ENCODE measurements around the gene AP2B1.

DNA sequence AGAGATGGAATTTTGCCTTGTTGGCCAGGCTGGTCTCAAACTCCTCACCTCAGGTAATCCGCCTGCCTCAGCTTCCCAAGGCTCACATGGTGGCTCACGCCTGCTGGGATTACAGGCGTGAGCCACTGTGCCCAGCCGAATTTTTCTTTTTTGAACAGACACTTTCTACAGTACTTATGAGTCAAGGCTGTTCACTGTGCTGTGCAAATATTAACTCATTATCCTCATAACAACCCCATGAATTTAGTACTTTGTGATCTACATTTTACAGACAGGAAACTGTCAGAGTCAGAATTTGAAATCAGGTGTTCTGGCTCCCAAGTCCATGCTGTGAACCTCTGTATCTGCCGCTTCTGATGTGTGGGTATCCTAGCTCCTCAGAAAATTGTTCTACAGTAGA lies 118.6 kb downstream of the AP2B1 start:
- no peak for TF ChIP-seq ZNF416 (tag by site-specific recombination; IDR thresholded peaks at IDR 0.05)
- TF ChIP-seq ZNF140 (tag by site-specific recombination; IDR thresholded peaks at IDR 0.05) = no peak
- TF ChIP-seq, protein P1, sequence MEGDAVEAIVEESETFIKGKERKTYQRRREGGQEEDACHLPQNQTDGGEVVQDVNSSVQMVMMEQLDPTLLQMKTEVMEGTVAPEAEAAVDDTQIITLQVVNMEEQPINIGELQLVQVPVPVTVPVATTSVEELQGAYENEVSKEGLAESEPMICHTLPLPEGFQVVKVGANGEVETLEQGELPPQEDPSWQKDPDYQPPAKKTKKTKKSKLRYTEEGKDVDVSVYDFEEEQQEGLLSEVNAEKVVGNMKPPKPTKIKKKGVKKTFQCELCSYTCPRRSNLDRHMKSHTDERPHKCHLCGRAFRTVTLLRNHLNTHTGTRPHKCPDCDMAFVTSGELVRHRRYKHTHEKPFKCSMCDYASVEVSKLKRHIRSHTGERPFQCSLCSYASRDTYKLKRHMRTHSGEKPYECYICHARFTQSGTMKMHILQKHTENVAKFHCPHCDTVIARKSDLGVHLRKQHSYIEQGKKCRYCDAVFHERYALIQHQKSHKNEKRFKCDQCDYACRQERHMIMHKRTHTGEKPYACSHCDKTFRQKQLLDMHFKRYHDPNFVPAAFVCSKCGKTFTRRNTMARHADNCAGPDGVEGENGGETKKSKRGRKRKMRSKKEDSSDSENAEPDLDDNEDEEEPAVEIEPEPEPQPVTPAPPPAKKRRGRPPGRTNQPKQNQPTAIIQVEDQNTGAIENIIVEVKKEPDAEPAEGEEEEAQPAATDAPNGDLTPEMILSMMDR (tag by site-specific recombination; IDR thresholded peaks at IDR 0.05) = no peak
- TF ChIP-seq GLIS2 (tag by site-specific recombination; IDR thresholded peaks at IDR 0.05) = no peak
